MM.1S (cell line): ENCODE data around the gene PLA2G15.

ENCODE experiments used
- DNase-seq: peaks from one replicate; pipeline ENCODE4 v3.0.0-alpha.2; 2015
- H2AFZ ChIP-seq: fragments of 300-600 bp; sonication (generic); 2 replicates; pipeline ENCODE4 v1.6.0; 2016; ENCODE audit warnings: antibody characterized with exemption, low read length
- H3F3A ChIP-seq: fragments of 300-600 bp; sonication (generic); 2 replicates; pipeline ENCODE4 v1.6.1; 2016; ENCODE audit warnings: mild to moderate bottlenecking, antibody characterized with exemption, low read length, moderate library complexity, mixed read lengths; ENCODE audit not compliant: insufficient read depth
- H3K27ac ChIP-seq: fragments of 300-600 bp; sonication (generic); 2 replicates; pipeline ENCODE4 v1.5.1; 2016; ENCODE audit warnings: mild to moderate bottlenecking, low read length
- H3K27me3 ChIP-seq: fragments of 300-600 bp; sonication (generic); replicated peaks from 2 replicates; pipeline ENCODE4 v1.6.0; 2016; ENCODE audit warnings: low read length; ENCODE audit not compliant: insufficient read depth
- H3K36me3 ChIP-seq: fragments of 300-600 bp; sonication (generic); replicated peaks from 2 replicates; pipeline ENCODE4 v1.6.1; 2016; ENCODE audit warnings: mild to moderate bottlenecking, low read length, mixed read lengths; ENCODE audit not compliant: insufficient read depth
- H3K4me1 ChIP-seq: fragments of 300-600 bp; sonication (generic); 2 replicates; pipeline ENCODE4 v1.6.1; 2016; ENCODE audit warnings: low read length, mixed read lengths
- H3K4me2 ChIP-seq: fragments of 300-600 bp; sonication (generic); 2 replicates; pipeline ENCODE4 v1.6.0; 2016; ENCODE audit warnings: low read depth, low read length
- H3K4me3 ChIP-seq: fragments of 300-600 bp; sonication (generic); 2 replicates; pipeline ENCODE4 v1.5.1; 2016; ENCODE audit warnings: low read length, mixed read lengths
- H3K79me2 ChIP-seq: fragments of 300-600 bp; sonication (generic); 2 replicates; pipeline ENCODE4 v1.6.1; 2016; ENCODE audit warnings: mixed run types, low read length, mixed read lengths
- H3K9ac ChIP-seq: fragments of 300-600 bp; sonication (generic); 2 replicates; pipeline ENCODE4 v1.6.1; 2016; ENCODE audit warnings: low read length, mixed read lengths
- H3K9me2 ChIP-seq: fragments of 300-600 bp; sonication (generic); replicated peaks from 2 replicates; pipeline ENCODE4 v1.6.1; 2016; ENCODE audit warnings: mild to moderate bottlenecking, low read length, mixed read lengths; ENCODE audit not compliant: insufficient read depth
- H3K9me3 ChIP-seq: fragments of 300-600 bp; sonication (generic); replicated peaks from 2 replicates; pipeline ENCODE4 v1.6.1; 2016; ENCODE audit warnings: mild to moderate bottlenecking, low read length, mixed read lengths; ENCODE audit not compliant: insufficient read depth
- H4K20me1 ChIP-seq: fragments of 300-600 bp; sonication (generic); 2 replicates; pipeline ENCODE4 v1.6.1; 2016; ENCODE audit warnings: mild to moderate bottlenecking, low read length, moderate library complexity, mixed read lengths; ENCODE audit not compliant: insufficient read depth
- CTCF ChIP-seq: fragments of 300-600 bp; sonication (generic); IDR thresholded peaks from 2 replicates; pipeline ENCODE4 v1.5.1; 2016; ENCODE audit warnings: antibody characterized with exemption, low read length, mixed read lengths
- EZH2 ChIP-seq: fragments of 300-600 bp; sonication (generic); optimal IDR thresholded peaks from 2 replicates; pipeline ENCODE3; 2017; ENCODE audit warnings: low read depth, mild to moderate bottlenecking, antibody characterized with exemption, low read length, mixed read lengths
- EZH2phosphoT487 ChIP-seq: fragments of 300-600 bp; sonication (generic); IDR thresholded peaks from 2 replicates; pipeline ENCODE4 v1.6.1; 2018; ENCODE audit warnings: antibody characterized with exemption, low read length

Gene PLA2G15

GRCh38 chr16:68234188-68235107 lies 10.7 kb upstream of the PLA2G15 start:
- no peaks in the 10 kb centered on the region for H3K9me3 ChIP-seq
- no peak overlapping the region for H3K4me2 ChIP-seq
- no peak for DNase-seq
- H3K27me3 ChIP-seq, result no peaks in the 10 kb centered on the region
- no peaks in the 10 kb centered on the region for H3K9me2 ChIP-seq
- no peak overlapping the region for H2AFZ ChIP-seq
- H3K36me3 ChIP-seq, result no peaks in the 10 kb centered on the region
- no peak overlapping the region for H3K9ac ChIP-seq
- no peak overlapping the region for H3K4me3 ChIP-seq
- peaks cover 12% of the 10 kb centered on the region for H3K4me1 ChIP-seq
- no peak overlapping the region for H3K27ac ChIP-seq
- no peaks in the 10 kb centered on the region for H4K20me1 ChIP-seq
- H3F3A ChIP-seq, result peaks cover 9% of the 10 kb centered on the region
- TF ChIP-seq EZH2 (no peak), EZH2phosphoT487 (no peak), CTCF (no peak)
- H3K79me2 ChIP-seq, result no peaks in the 10 kb centered on the region

- Histone ChIP-seq H3K9me3 (no peaks in the 10 kb centered on the region), H3K4me1 (peaks cover 17% of the 10 kb centered on the region), H3K79me2 (no peaks in the 10 kb centered on the region), H4K20me1 (no peaks in the 10 kb centered on the region), H3F3A (peaks cover 9% of the 10 kb centered on the region), H3K27ac (no peak overlapping the region), H3K9me2 (no peaks in the 10 kb centered on the region), H3K27me3 (no peaks in the 10 kb centered on the region), H3K4me3 (no peak overlapping the region), H2AFZ (no peak overlapping the region), H3K9ac (no peak overlapping the region), H3K36me3 (no peaks in the 10 kb centered on the region), H3K4me2 (no peak overlapping the region)
- TF ChIP-seq CTCF (no peak), EZH2phosphoT487 (no peak), EZH2 (no peak)
- DNase-seq, result no peak
Observed at GRCh38 chr16:68235108-68235886, 9.9 kb upstream of the PLA2G15 start.

GRCh38 chr16:68235887-68236136 lies 9.4 kb upstream of the PLA2G15 start, which contains the start of gene ESRP2:
ESRP2 (minus strand) TSS chr16:68236127; CDS start chr16:68236045, 82 bp downstream.
- TF ChIP-seq EZH2phosphoT487 (no peak), EZH2 (no peak), CTCF (no peak)
- Histone ChIP-seq H3K4me1 (peaks cover 17% of the 10 kb centered on the region), H3K4me2 (peak within 1 kb of the TSS; percentile 98)

More at GRCh38 chr16:68235887-68236136, 9.4 kb upstream of the PLA2G15 start, which contains the start of gene ESRP2:
- H3K27me3 ChIP-seq, result no peaks in the 10 kb centered on the region
- H3K9ac ChIP-seq, result peak within 1 kb of the TSS; percentile 63
- no peaks in the 10 kb centered on the region for H4K20me1 ChIP-seq
- no peaks in the 10 kb centered on the region for H3K9me3 ChIP-seq
- H2AFZ ChIP-seq, result peak within 1 kb of the TSS; percentile 90
- H3K27ac ChIP-seq, result peak within 1 kb of the TSS; percentile 45; the same call in 1 of the 2 replicates
- peaks cover 9% of the 10 kb centered on the region for H3F3A ChIP-seq
- peak within 1 kb of the TSS; percentile 66 for H3K4me3 ChIP-seq
- no peak for DNase-seq
- H3K36me3 ChIP-seq, result no peaks in the 10 kb centered on the region
- H3K9me2 ChIP-seq, result no peaks in the 10 kb centered on the region
- no peaks in the 10 kb centered on the region for H3K79me2 ChIP-seq
